GM23338 (cell line): ENCODE results near the gene CLP1. TPM values are rescaled to one million over a fixed set of nuclear protein-coding genes. Genes with fewer than 3 reads are reported as not detected.
A peak's percentile ranks its signal among the peaks of the same experiment; 100 is the strongest.

ENCODE experiments used
- ATAC-seq: fragments of 200-7000 bp; cut with Tn5 transposase; 3 replicates; pipeline ENCODE4 v1.9.1; 2020
- DNase-seq: peaks from one replicate; pipeline ENCODE4 v3.0.0-alpha.2; 2015; ENCODE audit warnings: low spot score
- H2AFZ ChIP-seq: fragments of 200-600 bp; sonication (generic); 2 replicates; pipeline ENCODE4 v1.8.0; 2016; ENCODE audit warnings: antibody characterized with exemption, mild to moderate bottlenecking, moderate library complexity
- H3F3A ChIP-seq: fragments of 200-600 bp; sonication (generic); replicated peaks from 2 replicates; pipeline ENCODE4 v1.8.0; 2017; ENCODE audit warnings: antibody characterized with exemption, mixed run types, low read depth
- H3K27ac ChIP-seq: fragments of 200-600 bp; sonication (generic); 2 replicates; pipeline ENCODE4 v1.6.1; 2016; ENCODE audit warnings: low read depth
- H3K27me3 ChIP-seq: fragments of 200-600 bp; sonication (generic); 2 replicates; pipeline ENCODE4 v1.8.0; 2016; ENCODE audit warnings: mild to moderate bottlenecking, mixed run types, moderate library complexity; ENCODE audit not compliant: insufficient read depth
- H3K36me3 ChIP-seq: fragments of 200-600 bp; sonication (generic); 2 replicates; pipeline ENCODE4 v1.8.0; 2016; ENCODE audit warnings: mild to moderate bottlenecking; ENCODE audit not compliant: insufficient read depth
- H3K4me1 ChIP-seq: fragments of 200-600 bp; sonication (generic); 2 replicates; pipeline ENCODE4 v1.8.0; 2016; ENCODE audit warnings: mild to moderate bottlenecking, moderate library complexity; ENCODE audit not compliant: insufficient read depth
- H3K4me2 ChIP-seq: fragments of 200-600 bp; sonication (generic); 2 replicates; pipeline ENCODE4 v1.7.1; 2017; ENCODE audit warnings: mixed run types
- H3K4me3 ChIP-seq: fragments of 200-600 bp; sonication (generic); 2 replicates; pipeline ENCODE4 v1.6.1; 2016; ENCODE audit warnings: mixed run types
- H3K79me2 ChIP-seq: fragments of 200-600 bp; sonication (generic); replicated peaks from 2 replicates; pipeline ENCODE4 v1.8.0; 2017; ENCODE audit warnings: mild to moderate bottlenecking; ENCODE audit not compliant: insufficient read depth
- H3K9me2 ChIP-seq: fragments of 200-600 bp; sonication (generic); 2 replicates; pipeline ENCODE4 v1.8.0; 2017; ENCODE audit not compliant: insufficient read depth
- H4K20me1 ChIP-seq: fragments of 200-600 bp; sonication (generic); replicated peaks from 2 replicates; pipeline ENCODE4 v1.8.0; 2017; ENCODE audit warnings: mild to moderate bottlenecking; ENCODE audit not compliant: insufficient read depth
- H3K27ac Mint-ChIP-seq: 2 replicates; pipeline ENCODE4 v1.8.0; 2020; ENCODE audit warnings: inconsistent platforms, mild to moderate bottlenecking, moderate library complexity, mixed read lengths
- H3K27me3 Mint-ChIP-seq: 3 replicates; pipeline ENCODE4 v1.8.0; 2022; ENCODE audit warnings: low read depth, mild to moderate bottlenecking, moderate library complexity, mixed read lengths, inconsistent platforms; ENCODE audit not compliant: insufficient read depth, poor library complexity
- H3K36me3 Mint-ChIP-seq: 3 replicates; pipeline ENCODE4 v1.8.0; 2021; ENCODE audit warnings: low read depth, mild to moderate bottlenecking, inconsistent platforms, moderate library complexity, mixed read lengths
- H3K4me1 Mint-ChIP-seq: 3 replicates; pipeline ENCODE4 v1.8.0; 2020; ENCODE audit warnings: mild to moderate bottlenecking, inconsistent platforms, mixed read lengths
- H3K4me3 Mint-ChIP-seq: 3 replicates; pipeline ENCODE4 v1.8.0; 2021; ENCODE audit warnings: moderate library complexity, mild to moderate bottlenecking, inconsistent platforms, mixed read lengths
- H3K9me3 Mint-ChIP-seq: 3 replicates; pipeline ENCODE4 v1.8.0; 2020; ENCODE audit warnings: moderate library complexity, mild to moderate bottlenecking, inconsistent platforms, mixed read lengths
- CREB1 ChIP-seq: fragments of 250-450 bp; sonication (Bioruptor Pico); IDR thresholded peaks from 2 replicates; pipeline ENCODE4 v1.5.0; 2020; ENCODE audit warnings: low read depth, mild to moderate bottlenecking, moderate library complexity
- CTCF ChIP-seq, 2 experiments: fragments of 200-600 bp in 1 of 2; sonication (generic) in 1 of 2; conservative IDR thresholded peaks; 2 replicates each; pipeline versions ENCODE4 v1.5.1 to v1.6.1; 2016 to 2017; ENCODE audit warnings: antibody characterized with exemption in 2 of 2, low read depth in 2 of 2, mild to moderate bottlenecking in 2 of 2, moderate library complexity in 1 of 2
- ETS1 ChIP-seq: IDR thresholded peaks from 2 replicates; pipeline ENCODE4 v1.6.1; 2016; ENCODE audit warnings: antibody characterized with exemption
- EZH2 ChIP-seq: fragments of 200-600 bp; sonication (generic); IDR thresholded peaks from one replicate; pipeline ENCODE4 v1.8.0; 2017; ENCODE audit warnings: antibody characterized with exemption, mild to moderate bottlenecking, low read depth; ENCODE audit not compliant: unreplicated experiment
- JUNB ChIP-seq: IDR thresholded peaks from one replicate; pipeline ENCODE4 v1.6.1; 2016; ENCODE audit warnings: antibody characterized with exemption; ENCODE audit not compliant: unreplicated experiment
- NANOG ChIP-seq: IDR thresholded peaks from 2 replicates; pipeline ENCODE4 v1.6.1; 2016; ENCODE audit warnings: antibody characterized with exemption, borderline replicate concordance
- POLR2AphosphoS5 ChIP-seq: IDR thresholded peaks from 2 replicates; pipeline ENCODE4 v1.6.1; 2016; ENCODE audit warnings: antibody characterized with exemption, low read depth
- REST ChIP-seq: IDR thresholded peaks from one replicate; pipeline ENCODE4 v1.6.1; 2018; ENCODE audit warnings: antibody characterized with exemption; ENCODE audit not compliant: unreplicated experiment
- ZNF114 ChIP-seq: fragments of 250-450 bp; sonication (Bioruptor Pico); IDR thresholded peaks from 2 replicates; pipeline ENCODE4 v1.5.0; 2020; ENCODE audit warnings: mild to moderate bottlenecking, moderate library complexity
- ZNF331 ChIP-seq: fragments of 250-450 bp; sonication (Bioruptor Pico); IDR thresholded peaks from 2 replicates; pipeline ENCODE4 v1.5.0; 2020; ENCODE audit warnings: low read depth, mild to moderate bottlenecking, moderate library complexity
- polyA plus RNA-seq: library from polyadenylated mRNA; unstranded; fragments of >200 nt; fragmentation: Nextera tagmentation; extraction: Ambion mirVana; gene quantifications from 2 replicates; pipeline ENCODE4 v1.2.1, GENCODE V29; 2016
- total RNA-seq: library from RNA; depleted of rRNA; stranded (reverse); fragments of >200 nt; shearing (Covaris generic); gene quantifications from 2 replicates; pipeline ENCODE4 v1.2.3, GENCODE V29; 2014

The CLP1 gene
- total and polyA plus RNA-seq, 2 experiments from 2014 or later, result 16.8 to 25.2 TPM

GRCh38 chr11:57658023-57658361 is 430 bp downstream of the CLP1 start:
- Histone ChIP-seq H3K4me3 (peak overlapping the region; percentile 81), H3F3A (peaks cover 3% of the 10 kb centered on the region; the same call in 1 of the 2 replicates), H4K20me1 (0 out of 2 replicates have a peak, but pooled peaks cover 4% of the 10 kb centered on the region), H3K79me2 (peaks cover 19% of the 10 kb centered on the region), H3K27me3 (peaks cover 10% of the 10 kb centered on the region), H3K4me2 (peak overlapping the region; percentile 94), H3K9me2 (no peaks in the 10 kb centered on the region), H2AFZ (peak overlapping the region; percentile 32), H3K36me3 (peaks cover 18% of the 10 kb centered on the region), H3K4me1 (peaks cover 2% of the 10 kb centered on the region), H3K27ac (no peak overlapping the region; the same call in 1 of the 2 replicates)
- H3K4me1 Mint-ChIP-seq, result peaks cover 14% of the 10 kb centered on the region
- DNase-seq, result peak; percentile 35
- H3K27ac Mint-ChIP-seq, result peak overlapping the region; percentile 96
- ATAC-seq, result no peak
- no peaks in the 10 kb centered on the region for H3K9me3 Mint-ChIP-seq
- TF ChIP-seq ETS1, result no peak
- no peak for TF ChIP-seq NANOG
- TF ChIP-seq ZNF114, result no peak
- no peak for TF ChIP-seq POLR2AphosphoS5
- no peak for TF ChIP-seq REST
- no peak for TF ChIP-seq ZNF331 (CRISPR knock-in tag)
- TF ChIP-seq CREB1, result no peak
- TF ChIP-seq CTCF (conservative IDR thresholded peaks at IDR 0.05; ENCODE audit: low read depth in 2 of 2), result no peak
- peaks cover 31% of the 10 kb centered on the region for H3K36me3 Mint-ChIP-seq
- peak overlapping the region; percentile 99 for H3K4me3 Mint-ChIP-seq
- peaks cover 15% of the 10 kb centered on the region for H3K27me3 Mint-ChIP-seq

GRCh38 chr11:57659669-57660068 is 2.1 kb downstream of the CLP1 start:
- Histone ChIP-seq H2AFZ (no peak overlapping the region), H3F3A (peaks cover 3% of the 10 kb centered on the region; the same call in 1 of the 2 replicates), H3K79me2 (peaks cover 19% of the 10 kb centered on the region), H3K9me2 (no peaks in the 10 kb centered on the region), H4K20me1 (0 out of 2 replicates have a peak, but pooled peaks cover 4% of the 10 kb centered on the region), H3K4me1 (no peaks in the 10 kb centered on the region), H3K36me3 (peaks cover 18% of the 10 kb centered on the region), H3K27ac (no peak overlapping the region), H3K4me2 (no peak overlapping the region), H3K27me3 (peaks cover 9% of the 10 kb centered on the region), H3K4me3 (no peak overlapping the region)
- H3K4me3 Mint-ChIP-seq, result no peak overlapping the region
- no peak for ATAC-seq
- DNase-seq, result no peak
- H3K4me1 Mint-ChIP-seq, result peaks cover 7% of the 10 kb centered on the region
- H3K36me3 Mint-ChIP-seq, result peaks cover 31% of the 10 kb centered on the region
- H3K27ac Mint-ChIP-seq, result no peak overlapping the region
- H3K27me3 Mint-ChIP-seq, result peaks cover 8% of the 10 kb centered on the region
- H3K9me3 Mint-ChIP-seq, result no peaks in the 10 kb centered on the region
- TF ChIP-seq POLR2AphosphoS5 (no peak), CREB1 (no peak), EZH2 (no peak), NANOG (no peak), ETS1 (no peak), JUNB (no peak), CTCF (conservative IDR thresholded peaks at IDR 0.05; ENCODE audit: low read depth in 2 of 2) (no peak), ZNF114 (no peak)
